Posterior vena cava (tissue), 2 donors: ENCODE measurements around the gene MFRP. TPM values are rescaled to one million over a fixed set of nuclear protein-coding genes. Genes with fewer than 3 reads are reported as not detected.

Experiments used
- DNase-seq: peaks from one replicate; pipeline ENCODE4 v3.0.0-alpha.2; 2020; ENCODE audit warnings: low spot score
- intact Hi-C, 2 donors: fragments of 100-400 bp; cut with DNase I; formaldehyde crosslinking; loops; one replicate each; pipeline versions ENCODE4 v1.14.1 to v1.14.2; 2022 to 2023
- total RNA-seq, 2 donors: library from RNA; stranded (reverse); fragmentation: NEBNext Ultra II Directional; extraction: Animal tissue kit (Norgen Biotek cat#: 25700); gene quantifications; one replicate each; pipeline ENCODE4 v1.2.1, GENCODE V29; 2021
- donor health status: DM: yes; HTN: yes; CAD: no.
- donor health status: DM: yes; HTN: yes; CAD: no.

Gene MFRP
- total RNA-seq, 2 donors from 2014 or later: not detected

- intact Hi-C loops: no loop called here
- DNase-seq: no peak
Measured at GRCh38 chr11:119329320-119329719, 17.2 kb downstream of the MFRP start.

DNA sequence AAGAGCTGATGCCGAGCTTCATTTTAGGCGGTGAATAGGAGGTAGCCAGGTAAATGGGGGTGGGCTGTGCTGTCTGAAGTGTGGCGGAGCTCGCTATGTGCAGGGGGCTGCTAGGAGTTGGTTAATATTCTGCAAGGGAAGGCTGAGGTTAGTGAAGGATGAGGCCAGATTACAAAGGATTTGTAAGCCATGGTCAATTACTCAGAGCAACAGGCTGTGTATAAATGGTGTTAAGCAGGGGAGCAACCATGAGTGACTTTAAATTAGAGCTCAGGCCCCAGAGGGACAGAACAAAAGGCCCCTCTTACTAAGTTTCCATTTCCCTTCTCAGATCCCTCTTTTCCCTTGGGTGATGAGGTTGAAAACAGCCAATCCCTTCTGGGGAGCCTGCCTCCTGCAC is 22.3 kb downstream of the MFRP start:
- intact Hi-C loops: loop anchor here in 1 of 2 donors (5.0 kb wide), 1 partner anchor 117 kb away; the partner anchor contains the start of gene CBL
- peak; percentile 9 for DNase-seq

DNA sequence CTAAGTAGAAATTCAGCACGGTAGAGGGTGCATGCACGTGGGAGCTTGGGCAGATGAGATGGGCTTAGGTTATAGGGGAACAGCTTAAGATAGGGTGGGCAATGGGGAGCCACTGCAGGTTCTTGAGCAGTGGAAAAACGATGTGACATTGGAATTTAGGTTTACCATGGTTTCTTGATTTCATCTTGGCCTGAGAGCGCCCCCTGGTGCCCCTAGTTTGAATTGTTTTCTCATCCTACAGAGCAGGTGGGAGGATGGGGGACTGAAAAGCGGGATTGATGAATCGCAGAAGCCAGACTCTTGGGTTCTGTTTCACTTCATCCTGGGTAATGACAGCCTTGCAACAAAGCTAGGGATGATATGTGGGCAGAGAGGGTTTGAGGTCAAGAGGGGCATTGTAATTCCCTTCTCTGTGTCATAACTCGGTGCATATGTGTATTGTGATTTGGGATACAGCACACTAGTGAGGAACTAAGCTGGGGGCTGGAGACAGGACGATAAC is 22.9 kb downstream of the MFRP start:
- intact Hi-C loops: loop anchor here in 1 of 2 donors (5.0 kb wide), 1 partner anchor 116 kb away; the partner anchor contains the start of gene CBL
- DNase-seq: peak; percentile 88

DNA sequence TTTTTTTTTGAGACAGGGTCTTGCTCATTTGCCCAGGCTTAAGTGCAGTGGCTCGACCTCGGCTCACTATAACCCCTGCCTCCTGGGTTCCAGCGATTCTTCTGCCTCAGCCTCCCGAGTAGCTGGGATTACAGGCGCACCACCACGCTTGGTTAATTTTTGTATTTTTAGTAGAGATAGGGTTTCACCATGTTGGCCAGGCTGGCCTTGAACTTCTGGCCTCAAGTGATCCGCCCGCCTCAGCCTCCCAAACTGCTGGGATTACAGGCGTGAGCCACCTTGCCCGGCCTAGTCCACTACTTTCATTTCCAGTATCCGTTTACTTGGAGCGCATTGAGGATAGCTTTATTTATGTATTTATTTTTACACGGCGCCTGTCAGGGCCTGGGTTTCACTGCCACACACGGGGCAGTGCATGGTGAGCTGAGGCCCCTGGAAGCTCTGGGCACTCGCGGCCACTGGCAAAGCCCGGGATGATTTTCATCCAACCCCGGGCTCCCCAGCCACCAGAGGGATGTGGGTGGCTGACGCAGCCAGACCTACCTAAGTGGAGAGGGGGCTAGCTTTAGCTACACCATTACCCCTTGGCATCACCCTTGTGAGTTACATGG is 23.5 kb downstream of the MFRP start:
- no peak for DNase-seq
- intact Hi-C loops: loop anchor here in 1 of 2 donors (5.0 kb wide), 1 partner anchor 116 kb away; the partner anchor contains the start of gene CBL

- intact Hi-C loops: loop anchor here in 1 of 2 donors (5.0 kb wide), 1 partner anchor 115 kb away; the partner anchor contains the start of gene CBL
- DNase-seq: no peak
Measured at GRCh38 chr11:119322360-119322739, 24.2 kb downstream of the MFRP start.

- peak; percentile 90 for DNase-seq
- intact Hi-C loops: loop anchor here in 1 of 2 donors (5.0 kb wide), 1 partner anchor 114 kb away; the partner anchor contains the start of gene CBL
Measured at GRCh38 chr11:119320776-119321524, 25.6 kb downstream of the MFRP start.

- peak; percentile 79 for DNase-seq
- intact Hi-C loops: loop anchor here in 1 of 2 donors (5.0 kb wide), 1 partner anchor 113 kb away; the partner anchor contains the start of gene CBL
Measured at GRCh38 chr11:119320240-119320775, 26.2 kb downstream of the MFRP start.

DNA sequence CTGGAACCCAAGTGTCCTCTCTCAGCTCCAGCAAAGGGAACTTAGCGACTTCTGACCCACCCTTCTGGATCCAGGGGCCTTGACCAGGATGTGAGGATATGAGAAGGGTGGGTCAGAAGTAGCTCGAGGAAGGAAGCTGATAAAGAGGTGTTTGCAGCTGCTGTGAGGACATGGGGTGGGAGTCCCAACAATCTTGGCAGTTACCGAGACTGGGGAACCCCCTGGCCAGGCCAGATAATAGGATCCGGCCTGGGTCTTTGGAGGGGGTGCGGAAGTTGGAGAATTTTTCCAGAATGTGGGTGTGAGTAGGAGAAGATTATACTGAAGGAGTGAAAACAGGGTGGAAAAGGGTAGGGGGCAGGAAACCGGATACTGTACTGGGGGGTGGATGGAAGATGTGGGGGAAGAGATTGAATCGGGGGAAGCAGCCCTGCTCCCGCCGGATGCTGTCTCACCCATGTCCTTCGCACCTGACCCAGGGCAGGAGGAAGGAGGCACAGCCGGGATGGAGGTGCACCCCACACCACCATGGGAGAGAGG is 26.7 kb downstream of the MFRP start:
- no peak for DNase-seq
- intact Hi-C loops: loop anchor here in 1 of 2 donors (5.0 kb wide), 1 partner anchor 112 kb away; the partner anchor contains the start of gene CBL

DNA sequence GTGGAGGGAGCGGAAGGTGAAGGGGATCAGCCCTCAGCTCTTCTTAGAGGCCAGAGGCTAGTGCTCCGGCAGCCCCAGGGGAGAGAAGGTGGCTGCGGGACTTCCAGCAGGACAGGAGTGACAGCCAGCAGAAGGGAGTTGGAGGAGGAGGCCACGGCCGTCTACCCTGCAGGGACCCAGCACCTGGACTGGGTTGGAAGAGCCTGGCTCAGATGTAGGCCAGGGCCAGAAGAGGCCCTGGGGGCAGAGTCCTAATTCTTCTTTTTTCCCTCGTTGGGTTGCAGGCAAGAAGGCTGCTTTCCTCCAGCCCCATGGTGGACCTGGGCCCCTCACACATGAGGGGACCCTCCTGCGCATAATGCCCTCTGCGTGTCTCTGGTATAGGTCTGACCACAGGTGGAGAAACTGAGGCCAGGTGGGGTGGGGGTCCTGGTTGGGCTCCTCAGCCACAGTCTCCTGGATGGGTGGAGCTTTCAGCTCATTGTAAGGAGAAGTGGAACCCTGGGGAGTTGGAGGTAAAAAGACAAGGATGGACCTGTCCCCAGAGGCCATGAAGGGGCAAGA is 27.3 kb downstream of the MFRP start:
- intact Hi-C loops: no loop called here
- no peak for DNase-seq

DNA sequence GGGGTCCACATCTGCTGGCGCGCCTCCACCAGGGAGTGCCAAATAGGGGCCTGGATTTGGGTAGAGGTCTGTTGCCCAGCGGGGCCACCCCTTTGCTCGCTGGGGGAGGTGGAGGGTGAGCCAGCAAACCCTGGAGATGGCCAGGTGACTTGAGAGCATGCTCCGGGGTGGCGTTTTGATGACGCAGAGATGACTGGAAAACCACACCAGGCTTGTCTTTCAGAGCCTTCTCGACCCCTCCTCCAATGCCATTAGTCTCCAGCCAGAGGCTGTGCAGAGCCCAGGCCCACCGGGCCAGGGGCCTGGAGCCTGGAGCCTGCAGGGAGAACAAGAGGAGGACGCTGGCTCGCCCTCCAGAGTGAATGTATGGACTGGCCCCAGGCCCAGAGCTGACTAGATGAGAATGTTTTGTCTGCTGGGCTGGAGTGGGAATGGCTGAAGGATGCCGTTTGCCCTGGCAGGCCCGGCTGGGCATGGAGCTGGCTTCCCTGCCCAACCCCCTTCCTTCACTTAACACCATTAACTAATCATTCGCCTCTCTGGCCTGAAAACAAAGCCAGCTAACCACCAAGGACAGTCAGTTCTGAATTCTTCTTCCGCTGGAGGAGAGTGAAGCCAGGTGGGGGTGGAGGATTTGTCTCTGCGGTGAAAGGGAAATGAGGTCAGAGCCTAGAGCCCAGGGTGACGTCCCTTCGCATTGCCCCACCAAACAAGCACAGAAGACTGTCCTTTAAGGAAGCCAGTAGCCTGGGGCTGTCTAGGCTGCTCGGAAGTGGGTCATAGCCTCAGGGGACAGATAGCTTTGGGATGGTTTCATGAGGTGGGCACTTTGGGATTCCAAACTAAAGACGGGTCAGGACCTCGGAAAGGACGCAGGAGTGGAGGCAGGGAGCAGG is 28.0 kb downstream of the MFRP start:
- DNase-seq: peak; percentile 71
- intact Hi-C loops: no loop called here

DNA sequence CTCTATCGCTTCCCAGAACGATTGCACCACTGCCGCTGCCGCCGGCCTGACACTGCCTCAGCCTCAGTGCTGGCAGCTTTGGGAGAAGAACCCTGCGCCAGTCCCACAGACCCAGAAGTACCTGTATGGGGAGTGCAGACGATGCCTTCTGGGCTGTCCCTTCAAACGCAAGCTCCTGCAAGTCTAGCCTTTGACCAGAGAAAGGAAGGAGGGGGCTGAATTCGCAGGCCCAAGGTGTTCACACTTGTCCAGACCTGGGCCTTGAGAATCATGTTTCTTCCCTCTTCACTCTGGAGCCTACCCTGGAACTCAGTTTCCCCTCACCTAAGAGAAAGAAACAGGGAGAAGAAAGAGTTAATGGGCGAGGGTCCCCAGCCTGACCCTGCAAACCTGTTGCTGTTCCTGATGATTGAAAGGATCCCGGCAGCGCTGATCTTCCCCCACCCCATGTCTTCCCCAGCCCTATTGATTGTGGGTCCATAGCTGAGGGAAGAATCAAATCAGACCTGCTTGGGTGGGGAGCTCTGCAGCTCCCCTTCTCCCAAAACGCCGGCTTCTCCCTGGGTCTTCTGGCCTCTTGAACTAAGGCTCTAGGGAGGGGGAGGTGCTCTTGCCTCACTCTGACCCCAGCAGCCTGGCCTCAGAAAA is 28.8 kb downstream of the MFRP start:
- intact Hi-C loops: no loop called here
- DNase-seq: peak; percentile 38

GRCh38 chr11:119316729-119317591 is 29.5 kb downstream of the MFRP start, which contains the start of gene MCAM:
Gene MCAM, minus strand, starts transcription at chr11:119317130. Its CDS starts 29 bp downstream, at chr11:119317101.
- intact Hi-C loops: no loop called here
- peak; percentile 79 for DNase-seq

- peak; percentile 84 for DNase-seq
- intact Hi-C loops: no loop called here
Measured at GRCh38 chr11:119316016-119316728, 30.3 kb downstream of the MFRP start.

GRCh38 chr11:119315131-119316015 is 31.1 kb downstream of the MFRP start:
- DNase-seq: no peak
- intact Hi-C loops: no loop called here

DNA sequence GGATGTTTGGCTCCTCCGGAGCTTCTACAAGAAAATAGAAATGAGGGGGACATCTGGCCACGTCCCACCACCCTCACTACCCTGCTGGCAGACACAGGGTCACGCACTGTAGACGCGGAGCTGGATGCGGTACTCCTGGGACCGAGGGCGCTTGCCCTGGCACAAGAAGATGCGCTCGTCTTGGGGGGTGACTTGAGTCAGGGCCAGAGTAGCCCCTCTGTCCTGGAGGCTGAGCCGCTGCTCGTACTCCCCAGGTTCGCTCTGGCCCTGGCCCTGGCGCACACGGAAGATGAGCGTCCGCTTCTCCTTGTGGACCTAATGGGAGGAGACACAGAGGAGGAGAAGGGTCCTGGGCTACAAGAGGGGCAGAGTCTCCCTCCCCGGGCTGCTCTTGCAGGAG is 31.8 kb downstream of the MFRP start:
- intact Hi-C loops: no loop called here
- no peak for DNase-seq
